Psoas muscle (tissue), 8 donors: ENCODE data around the gene GPRIN3. TPM values are rescaled to one million over a fixed set of nuclear protein-coding genes. Genes with fewer than 3 reads are reported as not detected.

ENCODE experiments used
- ATAC-seq, 4 donors: fragments of 200-7000 bp; cut with Tn5 transposase; one replicate each; pipeline ENCODE4 v1.9.1; 2020; ENCODE audit warnings: moderate library complexity in 3 of 4, mild to moderate bottlenecking in 2 of 4
- DNase-seq, 2 donors: peaks; one replicate each; pipeline ENCODE4 v3.0.0-alpha.2; 2020
- H3K27ac ChIP-seq: fragments of 200-600 bp; one replicate; pipeline ENCODE4 v1.8.0; 2022
- H3K27me3 ChIP-seq, 3 donors: fragments of 200-600 bp in 1 of 3; one replicate each; pipeline versions ENCODE4 v1.6.1 to v1.8.0; 2013 to 2022; ENCODE audit warnings: low read length in 2 of 3, mild to moderate bottlenecking in 2 of 3, moderate library complexity in 1 of 3; ENCODE audit not compliant: insufficient read depth in 3 of 3
- H3K36me3 ChIP-seq, 2 donors: fragments of 200-600 bp in 1 of 2; one replicate each; pipeline versions ENCODE4 v1.6.1 to v1.8.0; 2013 to 2022; ENCODE audit warnings: low read depth in 1 of 2, mild to moderate bottlenecking in 1 of 2, moderate library complexity in 1 of 2; ENCODE audit not compliant: insufficient read depth in 1 of 2
- H3K4me1 ChIP-seq: fragments of 200-600 bp; one replicate; pipeline ENCODE4 v1.8.0; 2022
- H3K4me3 ChIP-seq: fragments of 200-600 bp; one replicate; pipeline ENCODE4 v1.8.0; 2022; ENCODE audit warnings: mild to moderate bottlenecking
- H3K9me3 ChIP-seq: fragments of 200-600 bp; one replicate; pipeline ENCODE4 v1.8.0; 2022
- WGBS, 3 donors: extraction: QIAGEN DNeasy Blood & Tissue Kit; methylation state at CpG; one replicate each; pipeline versions ENCODE4 v1.1.6 to v1.1.7; 2013; 5-methylcytosine and 5-hydroxymethylcytosine counted together
- intact Hi-C, 2 donors: fragments of 100-400 bp; cut with DNase I; formaldehyde crosslinking; loops; one replicate each; pipeline versions ENCODE4 v1.11.0 to v1.14.2; 2022
- polyA plus RNA-seq, 3 donors: library from polyadenylated mRNA; stranded (reverse); fragments of 200-250 nt; gene quantifications; one replicate each; pipeline ENCODE4 v1.2.3, GENCODE V29; 2013
- total RNA-seq, 4 donors: library from RNA; stranded (reverse); fragmentation: NEBNext Ultra II Directional in 2 of 4; extraction: Animal tissue kit (Norgen Biotek cat#: 25700) in 2 of 4; gene quantifications; one replicate each; pipeline versions ENCODE4 v1.2.1 to v1.2.4, GENCODE V29; 2021 to 2023
- TF ChIP-seq, protein P1 (sequence below): fragments of 200-600 bp; IDR thresholded peaks from one replicate; pipeline ENCODE4 v1.8.0; 2022; ENCODE audit warnings: antibody characterized with exemption
- donor health status: healthy with polysubstance abuse.
- donor health status: DM: no; HTN: no; CAD: no; lungs with moderate emphysema.
- donor health status: Bipolar disorder and iron deficiency.
- donor health status: healthy.
- donor health status: DM: yes; HTN: yes; CAD: no.
- donor health status: DM: no; HTN: no; CAD: no.
- donor health status: DM: no; HTN: no; CAD: no.
- donor health status: DM: yes; HTN: yes; CAD: no.

The GPRIN3 gene
- total and polyA plus RNA-seq, 7 donors, result 0.30 to 3.0 (median 1.2) TPM

DNA sequence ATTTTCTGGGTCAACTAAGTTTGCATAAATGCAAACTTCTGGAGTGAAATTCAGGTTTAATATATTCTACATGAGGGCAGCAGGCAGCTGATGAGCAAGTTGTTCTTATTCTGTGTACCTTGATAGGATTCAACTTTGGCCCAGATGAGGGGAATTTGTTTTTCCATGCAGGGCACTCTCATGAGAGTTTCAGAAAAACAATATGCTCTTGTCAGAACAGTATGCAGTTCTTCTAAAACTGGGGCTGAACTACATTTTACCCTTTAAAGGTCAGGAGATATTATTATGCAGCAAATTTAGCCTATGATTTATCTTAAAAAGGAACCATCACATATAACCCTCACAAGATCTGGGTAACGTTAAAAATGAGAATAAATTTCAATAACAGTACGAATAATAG, 19.2 kb downstream of the GPRIN3 start:
- intact Hi-C loops, result no loop called here
- no peaks in the 10 kb centered on the region for H3K9me3 ChIP-seq
- 84 to 89% (median 85%) methylated on average over 2 of the region's 2 CpGs for WGBS, 3 donors
- no peak overlapping the region for H3K4me3 ChIP-seq
- no peaks in the 10 kb centered on the region for H3K4me1 ChIP-seq
- DNase-seq (no peak), ATAC-seq (no peak)
- no peaks in the 10 kb centered on the region for H3K27me3 ChIP-seq
- TF ChIP-seq, protein P1, sequence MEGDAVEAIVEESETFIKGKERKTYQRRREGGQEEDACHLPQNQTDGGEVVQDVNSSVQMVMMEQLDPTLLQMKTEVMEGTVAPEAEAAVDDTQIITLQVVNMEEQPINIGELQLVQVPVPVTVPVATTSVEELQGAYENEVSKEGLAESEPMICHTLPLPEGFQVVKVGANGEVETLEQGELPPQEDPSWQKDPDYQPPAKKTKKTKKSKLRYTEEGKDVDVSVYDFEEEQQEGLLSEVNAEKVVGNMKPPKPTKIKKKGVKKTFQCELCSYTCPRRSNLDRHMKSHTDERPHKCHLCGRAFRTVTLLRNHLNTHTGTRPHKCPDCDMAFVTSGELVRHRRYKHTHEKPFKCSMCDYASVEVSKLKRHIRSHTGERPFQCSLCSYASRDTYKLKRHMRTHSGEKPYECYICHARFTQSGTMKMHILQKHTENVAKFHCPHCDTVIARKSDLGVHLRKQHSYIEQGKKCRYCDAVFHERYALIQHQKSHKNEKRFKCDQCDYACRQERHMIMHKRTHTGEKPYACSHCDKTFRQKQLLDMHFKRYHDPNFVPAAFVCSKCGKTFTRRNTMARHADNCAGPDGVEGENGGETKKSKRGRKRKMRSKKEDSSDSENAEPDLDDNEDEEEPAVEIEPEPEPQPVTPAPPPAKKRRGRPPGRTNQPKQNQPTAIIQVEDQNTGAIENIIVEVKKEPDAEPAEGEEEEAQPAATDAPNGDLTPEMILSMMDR, result no peak
- H3K27ac ChIP-seq, result no peak overlapping the region
- no peaks in the 10 kb centered on the region for H3K36me3 ChIP-seq

DNA sequence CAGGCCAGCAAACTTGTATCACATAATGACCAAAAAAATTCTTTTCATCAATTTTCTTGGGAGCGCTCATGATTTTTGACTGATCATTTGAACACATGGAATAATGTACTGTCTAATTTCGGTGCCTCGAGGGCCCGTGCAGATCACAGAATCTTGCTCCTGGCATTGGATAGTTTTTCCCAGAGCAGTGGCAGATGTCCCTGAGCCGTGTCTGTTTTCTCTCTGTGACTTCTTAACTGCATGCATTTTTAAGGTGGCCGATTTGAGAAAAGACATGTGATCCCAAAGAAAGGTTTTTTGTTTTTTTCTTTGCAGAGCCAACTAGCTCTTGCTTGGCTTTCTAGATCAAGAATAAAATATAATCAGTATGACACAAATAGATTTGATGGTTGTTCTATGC, 19.7 kb downstream of the GPRIN3 start:
- DNase-seq (no peak), ATAC-seq (no peak)
- intact Hi-C loops, result no loop called here
- Histone ChIP-seq H3K9me3 (no peaks in the 10 kb centered on the region), H3K4me3 (no peak overlapping the region), H3K4me1 (no peaks in the 10 kb centered on the region), H3K27ac (no peak overlapping the region), H3K27me3 (no peaks in the 10 kb centered on the region), H3K36me3 (no peaks in the 10 kb centered on the region)
- TF ChIP-seq, protein P1, result no peak
- WGBS, 3 donors, result 22 to 33% (median 29%) methylated on average over 6 of the region's 6 CpGs

DNA sequence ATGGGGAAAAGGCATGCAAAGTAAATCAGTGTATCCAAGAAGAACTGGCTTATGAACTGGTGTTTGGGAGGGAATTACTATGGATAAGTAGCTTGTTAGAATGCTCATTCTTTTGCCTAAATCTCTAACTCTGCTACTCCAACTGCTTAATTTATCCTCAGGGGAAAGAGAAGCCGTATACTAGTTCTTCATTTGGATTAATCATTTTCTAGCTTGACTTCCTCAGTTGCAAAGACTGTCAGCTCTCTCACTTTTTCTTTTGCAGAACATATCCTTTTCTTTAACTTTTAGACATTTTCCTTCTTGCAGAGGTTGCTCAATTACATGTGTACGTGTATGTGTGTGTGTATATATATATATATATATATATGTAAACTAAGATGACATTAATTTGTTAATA, 21.9 kb downstream of the GPRIN3 start:
- ATAC-seq, result no peak
- H3K27me3 ChIP-seq, result no peaks in the 10 kb centered on the region
- H3K9me3 ChIP-seq, result no peaks in the 10 kb centered on the region
- H3K4me1 ChIP-seq, result no peaks in the 10 kb centered on the region
- H3K4me3 ChIP-seq, result no peak overlapping the region
- WGBS, 3 donors, result 38 to 41% (median 39%) methylated on average over 2 of the region's 2 CpGs
- H3K36me3 ChIP-seq, result no peaks in the 10 kb centered on the region
- TF ChIP-seq, protein P1, result no peak
- intact Hi-C loops, result no loop called here
- DNase-seq, result no peak
- no peak overlapping the region for H3K27ac ChIP-seq

DNA sequence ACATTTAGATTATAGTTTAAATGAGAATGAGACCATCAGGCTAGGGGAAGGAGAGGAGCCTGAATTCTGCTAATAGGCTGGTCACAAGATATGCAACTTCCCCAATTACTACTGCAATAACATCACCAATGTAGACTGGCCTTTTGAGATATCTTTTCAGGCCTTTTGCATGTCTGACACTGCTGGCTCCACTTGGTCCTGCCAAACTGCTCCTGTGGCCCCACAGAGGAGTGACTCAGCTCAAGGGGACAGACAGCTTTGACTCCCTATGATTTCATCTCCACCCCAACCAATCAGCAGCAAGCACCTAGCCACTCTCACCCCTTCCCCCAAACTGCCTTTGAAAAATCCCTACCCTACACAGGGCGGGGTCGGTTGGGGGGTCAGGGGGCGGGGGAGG, 22.8 kb downstream of the GPRIN3 start:
- Histone ChIP-seq H3K36me3 (no peaks in the 10 kb centered on the region), H3K4me1 (no peaks in the 10 kb centered on the region), H3K27ac (no peak overlapping the region), H3K4me3 (no peak overlapping the region), H3K9me3 (no peaks in the 10 kb centered on the region), H3K27me3 (no peaks in the 10 kb centered on the region)
- 91 to 96% (median 95%) methylated on average over 3 of the region's 3 CpGs for WGBS, 3 donors
- intact Hi-C loops, result no loop called here
- TF ChIP-seq, protein P1, result no peak
- ATAC-seq, result no peak
- no peak for DNase-seq

DNA sequence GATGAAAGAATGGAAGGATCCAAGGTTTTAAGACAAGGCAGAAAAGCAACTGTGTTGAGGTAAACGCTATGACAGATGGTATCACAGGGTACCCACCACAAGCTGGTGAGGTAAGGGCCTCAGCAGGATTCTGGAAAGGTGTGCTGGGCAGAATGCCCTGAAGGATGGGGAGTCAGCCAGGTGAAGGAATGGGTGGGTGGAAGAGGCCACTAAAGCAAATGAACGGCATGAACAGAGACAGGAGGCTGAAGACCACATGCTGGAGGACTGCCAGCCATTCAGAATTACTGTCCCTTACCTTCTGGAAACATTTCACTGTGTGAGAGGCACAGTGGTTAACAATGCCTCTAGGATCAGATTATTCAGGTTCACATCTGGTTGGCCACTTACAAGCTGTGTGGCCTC, 23.6 kb downstream of the GPRIN3 start:
- Histone ChIP-seq H3K4me3 (no peak overlapping the region), H3K4me1 (no peaks in the 10 kb centered on the region), H3K36me3 (no peaks in the 10 kb centered on the region), H3K27me3 (no peaks in the 10 kb centered on the region), H3K27ac (no peak overlapping the region), H3K9me3 (no peaks in the 10 kb centered on the region)
- 80 to 85% (median 83%) methylated on average over 2 of the region's 2 CpGs for WGBS, 3 donors
- ATAC-seq, result no peak
- DNase-seq, result no peak
- intact Hi-C loops, result no loop called here
- TF ChIP-seq, protein P1, result no peak
